ENCODE data around the gene CASQ2. TPM values are rescaled to one million over a fixed set of nuclear protein-coding genes. Genes with fewer than 3 reads are reported as not detected.

CASQ2 gene
- total and polyA plus RNA-seq, 2 of the 13 experiments (the other 11 are each of a cell fraction or from before 2014, with no cell fraction given): not detected

- Histone ChIP-seq H3K27ac (ENCODE audit: extremely low read length, insufficient read depth, low read length) (no peak overlapping the region), H4K20me1 (ENCODE audit: insufficient read depth, low read length) (no peaks in the 10 kb centered on the region), H3K4me3 (replicated peaks in 1 of 3; ENCODE audit: insufficient read depth in 1 of 3, low read depth in 2 of 3, low read length in 3 of 3) (no peak overlapping the region), H3K27me3 (ENCODE audit: control insufficient read depth in 1 of 2, insufficient read depth in 2 of 2, low read length in 2 of 2) (no peaks in the 10 kb centered on the region), H2AFZ (ENCODE audit: low read length) (no peak overlapping the region), H3K9me3 (ENCODE audit: low read length) (no peaks in the 10 kb centered on the region), H3K4me2 (ENCODE audit: low read depth, low read length) (no peak overlapping the region), H3K4me1 (ENCODE audit: insufficient read depth, low read length) (no peaks in the 10 kb centered on the region), H3K9ac (ENCODE audit: insufficient read depth, low read depth, low read length) (no peak overlapping the region), H3K79me2 (ENCODE audit: insufficient read depth, low read length) (no peaks in the 10 kb centered on the region), H3K36me3 (replicated peaks in 1 of 2; ENCODE audit: control insufficient read depth in 1 of 2, insufficient read depth in 2 of 2, low read length in 2 of 2) (no peaks in the 10 kb centered on the region)
- POLR2A ChIA-PET: no interaction called here
- intact Hi-C loops (cut with micrococcal nuclease; ENCODE audit: unreplicated experiment): no loop called here
- BruUV-seq (replicated peaks): no TSS peak
- TF ChIP-seq AGO1 (IDR thresholded peaks at IDR 0.05; ENCODE audit: low read depth, low read length, poor library complexity, severe bottlenecking): no peak
- in situ Hi-C loops (cut with HindIII; ENCODE audit: extremely low pct_ligation_motif_present, low pct_unique_long_range_greater_than_20kb): no loop called here
- no peak for FAIRE-seq
- CTCF ChIA-PET (ENCODE audit: low intra/inter-chr PET ratio, low total read pairs): no interaction called here
- ATAC-seq: no peak
- WGBS (ENCODE audit: low lambda C conversion rate): 60% methylated on average over 5 of the region's 6 CpGs
- no peak for DNase-seq (ENCODE audit: low spot score)
Observed at GRCh38 chr1:115790846-115791245, 22.3 kb upstream of the CASQ2 start.

- ChIA-PET CTCF (ENCODE audit: low intra/inter-chr PET ratio, low total read pairs) (no interaction called here), POLR2A (no interaction called here)
- 7% methylated on average over 3 of the region's 3 CpGs for WGBS (ENCODE audit: low lambda C conversion rate)
- intact Hi-C loops (cut with micrococcal nuclease; ENCODE audit: unreplicated experiment): no loop called here
- no peak overlapping the region for H3K4me2 ChIP-seq (ENCODE audit: low read depth, low read length)
- H3K27ac ChIP-seq (ENCODE audit: extremely low read length, insufficient read depth, low read length): no peak overlapping the region
- H3K4me3 ChIP-seq (replicated peaks in 1 of 3; ENCODE audit: insufficient read depth in 1 of 3, low read depth in 2 of 3, low read length in 3 of 3): no peak overlapping the region
- H3K4me1 ChIP-seq (ENCODE audit: insufficient read depth, low read length): no peaks in the 10 kb centered on the region
- H3K9me3 ChIP-seq (ENCODE audit: low read length): no peaks in the 10 kb centered on the region
- no peaks in the 10 kb centered on the region for H3K79me2 ChIP-seq (ENCODE audit: insufficient read depth, low read length)
- DNase-seq (ENCODE audit: low spot score) (no peak), ATAC-seq (no peak), FAIRE-seq (no peak)
- BruUV-seq (replicated peaks): no TSS peak
- H3K9ac ChIP-seq (ENCODE audit: insufficient read depth, low read depth, low read length): no peak overlapping the region
- H4K20me1 ChIP-seq (ENCODE audit: insufficient read depth, low read length): no peaks in the 10 kb centered on the region
- no peak overlapping the region for H2AFZ ChIP-seq (ENCODE audit: low read length)
- H3K27me3 ChIP-seq (ENCODE audit: control insufficient read depth in 1 of 2, insufficient read depth in 2 of 2, low read length in 2 of 2): no peaks in the 10 kb centered on the region
- in situ Hi-C loops (cut with HindIII; ENCODE audit: extremely low pct_ligation_motif_present, low pct_unique_long_range_greater_than_20kb): no loop called here
- no peaks in the 10 kb centered on the region for H3K36me3 ChIP-seq (replicated peaks in 1 of 2; ENCODE audit: control insufficient read depth in 1 of 2, insufficient read depth in 2 of 2, low read length in 2 of 2)
- TF ChIP-seq ZNF672 (CRISPR knock-in tag; IDR thresholded peaks at IDR 0.05) (no peak), ZNF264 (CRISPR knock-in tag; IDR thresholded peaks at IDR 0.05) (no peak), ZFP36L2 (CRISPR knock-in tag; IDR thresholded peaks at IDR 0.05) (no peak), SP2 (CRISPR knock-in tag; IDR thresholded peaks at IDR 0.05) (no peak), PTBP1 (IDR thresholded peaks at IDR 0.05; ENCODE audit: low read depth, low read length, poor library complexity, severe bottlenecking) (no peak), ZSCAN9 (CRISPR knock-in tag; IDR thresholded peaks at IDR 0.05; ENCODE audit: borderline replicate concordance) (no peak), ZBTB2 (CRISPR knock-in tag; IDR thresholded peaks at IDR 0.05; ENCODE audit: low read depth) (no peak), GLMP (CRISPR knock-in tag; IDR thresholded peaks at IDR 0.05; ENCODE audit: borderline replicate concordance) (no peak), FOXP1 (IDR thresholded peaks at IDR 0.05) (no peak), FOXP1 (CRISPR knock-in tag; IDR thresholded peaks at IDR 0.05) (no peak), ZNF720 (CRISPR knock-in tag; IDR thresholded peaks at IDR 0.05) (no peak)
- TF ChIP-seq, protein P1, sequence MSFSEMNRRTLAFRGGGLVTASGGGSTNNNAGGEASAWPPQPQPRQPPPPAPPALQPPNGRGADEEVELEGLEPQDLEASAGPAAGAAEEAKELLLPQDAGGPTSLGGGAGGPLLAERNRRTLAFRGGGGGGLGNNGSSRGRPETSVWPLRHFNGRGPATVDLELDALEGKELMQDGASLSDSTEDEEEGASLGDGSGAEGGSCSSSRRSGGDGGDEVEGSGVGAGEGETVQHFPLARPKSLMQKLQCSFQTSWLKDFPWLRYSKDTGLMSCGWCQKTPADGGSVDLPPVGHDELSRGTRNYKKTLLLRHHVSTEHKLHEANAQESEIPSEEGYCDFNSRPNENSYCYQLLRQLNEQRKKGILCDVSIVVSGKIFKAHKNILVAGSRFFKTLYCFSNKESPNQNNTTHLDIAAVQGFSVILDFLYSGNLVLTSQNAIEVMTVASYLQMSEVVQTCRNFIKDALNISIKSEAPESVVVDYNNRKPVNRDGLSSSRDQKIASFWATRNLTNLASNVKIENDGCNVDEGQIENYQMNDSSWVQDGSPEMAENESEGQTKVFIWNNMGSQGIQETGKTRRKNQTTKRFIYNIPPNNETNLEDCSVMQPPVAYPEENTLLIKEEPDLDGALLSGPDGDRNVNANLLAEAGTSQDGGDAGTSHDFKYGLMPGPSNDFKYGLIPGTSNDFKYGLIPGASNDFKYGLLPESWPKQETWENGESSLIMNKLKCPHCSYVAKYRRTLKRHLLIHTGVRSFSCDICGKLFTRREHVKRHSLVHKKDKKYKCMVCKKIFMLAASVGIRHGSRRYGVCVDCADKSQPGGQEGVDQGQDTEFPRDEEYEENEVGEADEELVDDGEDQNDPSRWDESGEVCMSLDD (CRISPR knock-in tag; IDR thresholded peaks at IDR 0.05; ENCODE audit: borderline replicate concordance): no peak
- TF ChIP-seq, protein P2, sequence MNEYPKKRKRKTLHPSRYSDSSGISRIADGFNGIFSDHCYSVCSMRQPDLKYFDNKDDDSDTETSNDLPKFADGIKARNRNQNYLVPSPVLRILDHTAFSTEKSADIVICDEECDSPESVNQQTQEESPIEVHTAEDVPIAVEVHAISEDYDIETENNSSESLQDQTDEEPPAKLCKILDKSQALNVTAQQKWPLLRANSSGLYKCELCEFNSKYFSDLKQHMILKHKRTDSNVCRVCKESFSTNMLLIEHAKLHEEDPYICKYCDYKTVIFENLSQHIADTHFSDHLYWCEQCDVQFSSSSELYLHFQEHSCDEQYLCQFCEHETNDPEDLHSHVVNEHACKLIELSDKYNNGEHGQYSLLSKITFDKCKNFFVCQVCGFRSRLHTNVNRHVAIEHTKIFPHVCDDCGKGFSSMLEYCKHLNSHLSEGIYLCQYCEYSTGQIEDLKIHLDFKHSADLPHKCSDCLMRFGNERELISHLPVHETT (CRISPR knock-in tag; conservative IDR thresholded peaks at IDR 0.05): no peak
Observed at GRCh38 chr1:115790356-115790755, 21.8 kb upstream of the CASQ2 start.
